Thymus (tissue), 11 donors: ENCODE results near the gene SH3TC1. TPM values are rescaled to one million over a fixed set of nuclear protein-coding genes. Genes with fewer than 3 reads are reported as not detected.

Source experiments
- DNase-seq, 9 donors: peaks; one replicate each; pipeline ENCODE4 v3.0.0-alpha.2; 2013; ENCODE audit warnings: low spot score in 9 of 9, low read depth in 6 of 9, missing footprints in 1 of 9
- H3K27ac ChIP-seq, 2 donors: one replicate each; pipeline ENCODE4 v1.5.1; 2013; ENCODE audit warnings: control low read depth in 1 of 2, low read depth in 1 of 2, low read length in 1 of 2, mild to moderate bottlenecking in 1 of 2, moderate library complexity in 1 of 2
- H3K27me3 ChIP-seq, 2 donors: one replicate each; pipeline ENCODE4 v1.5.1; 2013; ENCODE audit warnings: low read length in 1 of 2; ENCODE audit not compliant: control insufficient read depth in 2 of 2, insufficient read depth in 1 of 2
- H3K36me3 ChIP-seq, 2 donors: one replicate each; pipeline ENCODE4 v1.5.1; 2013; ENCODE audit warnings: low read length in 1 of 2, mild to moderate bottlenecking in 1 of 2, moderate library complexity in 1 of 2; ENCODE audit not compliant: control insufficient read depth in 2 of 2, insufficient read depth in 2 of 2
- H3K4me1 ChIP-seq, 2 donors: one replicate each; pipeline ENCODE4 v1.5.1; 2013; ENCODE audit warnings: low read length in 2 of 2; ENCODE audit not compliant: control insufficient read depth in 2 of 2, insufficient read depth in 2 of 2
- H3K4me3 ChIP-seq, 2 donors: one replicate each; pipeline ENCODE4 v1.5.1; 2013; ENCODE audit warnings: low read length in 2 of 2, control low read depth in 1 of 2, mild to moderate bottlenecking in 1 of 2
- H3K9me3 ChIP-seq, 2 donors: one replicate each; pipeline ENCODE4 v1.5.1; 2013; ENCODE audit warnings: low read length in 1 of 2, mild to moderate bottlenecking in 1 of 2; ENCODE audit not compliant: control insufficient read depth in 2 of 2, insufficient read depth in 1 of 2
- WGBS: extraction: QIAGEN DNeasy Blood & Tissue Kit; methylation state at CpG from one replicate; pipeline ENCODE4 v1.1.7; 2013; 5-methylcytosine and 5-hydroxymethylcytosine counted together
- polyA plus RNA-seq: library from polyadenylated mRNA; stranded (reverse); fragments of 200-250 nt; gene quantifications from one replicate; pipeline ENCODE4 v1.2.3, GENCODE V29; 2013
- total RNA-seq: library from RNA; stranded (reverse); fragments of 120-200 nt; gene quantifications from one replicate; pipeline ENCODE4 v1.2.4, GENCODE V29; 2013
- donor health status: healthy.

The SH3TC1 gene
- total and polyA plus RNA-seq, 2 donors = 114 to 146 TPM

GRCh38 chr4:8238036-8238511 lies 39.0 kb downstream of the SH3TC1 start:
- peak overlapping the region in 1 of 2 donors; percentile 47 for H3K27ac ChIP-seq
- H3K4me1 ChIP-seq = peaks cover 47 to 88% of the 10 kb centered on the region in 2 donors
- H3K4me3 ChIP-seq = no peak overlapping the region
- peaks cover 94 to 98% of the 10 kb centered on the region in 2 donors for H3K36me3 ChIP-seq
- no peaks in the 10 kb centered on the region for H3K27me3 ChIP-seq
- H3K9me3 ChIP-seq = peaks cover 6 to 14% of the 10 kb centered on the region in 2 donors
- WGBS = 82% methylated on average over 14 of the region's 14 CpGs
- DNase-seq = peak in 4 of 9 donors; percentile 63 to 82 (median 70)

GRCh38 chr4:8238515-8239053 lies 39.5 kb downstream of the SH3TC1 start:
- H3K9me3 ChIP-seq = peaks cover 2 to 10% of the 10 kb centered on the region in 2 donors
- no peak overlapping the region for H3K4me3 ChIP-seq
- DNase-seq = no peak
- 91% methylated on average over 17 of the region's 17 CpGs for WGBS
- H3K27ac ChIP-seq = peak overlapping the region; percentile 25 to 26
- peaks cover 45 to 85% of the 10 kb centered on the region in 2 donors for H3K4me1 ChIP-seq
- H3K36me3 ChIP-seq = peaks cover 90 to 93% of the 10 kb centered on the region in 2 donors
- H3K27me3 ChIP-seq = no peaks in the 10 kb centered on the region

- H3K4me1 ChIP-seq = peaks cover 45 to 85% of the 10 kb centered on the region in 2 donors
Observed at GRCh38 chr4:8239226-8239625, 40.1 kb downstream of the SH3TC1 start.

GRCh38 chr4:8239661-8240060 lies 40.6 kb downstream of the SH3TC1 start:
- Histone ChIP-seq H3K27me3 (no peaks in the 10 kb centered on the region), H3K36me3 (peaks cover 86 to 87% of the 10 kb centered on the region in 2 donors), H3K27ac (no peak overlapping the region), H3K9me3 (peaks cover 0 to 10% of the 10 kb centered on the region in 2 donors), H3K4me3 (no peak overlapping the region), H3K4me1 (peaks cover 42 to 81% of the 10 kb centered on the region in 2 donors)
- no peak for DNase-seq
- WGBS = 96% methylated on average over 9 of the region's 9 CpGs

More at GRCh38 chr4:8239226-8239625, 40.1 kb downstream of the SH3TC1 start:
- Histone ChIP-seq H3K27me3 (no peaks in the 10 kb centered on the region), H3K9me3 (peaks cover 0 to 10% of the 10 kb centered on the region in 2 donors), H3K4me3 (no peak overlapping the region), H3K27ac (no peak overlapping the region), H3K36me3 (peaks cover 88 to 89% of the 10 kb centered on the region in 2 donors)
- no peak for DNase-seq
- 96% methylated on average over 13 of the region's 13 CpGs for WGBS

GRCh38 chr4:8240211-8241041 lies 41.3 kb downstream of the SH3TC1 start:
- peaks cover 78 to 79% of the 10 kb centered on the region in 2 donors for H3K36me3 ChIP-seq
- DNase-seq = peak in 1 of 9 donors; percentile 15
- peak overlapping the region; percentile 11 to 43 for H3K27ac ChIP-seq
- no peak overlapping the region for H3K4me3 ChIP-seq
- H3K9me3 ChIP-seq = peaks cover 0 to 2% of the 10 kb centered on the region in 2 donors
- no peaks in the 10 kb centered on the region for H3K27me3 ChIP-seq
- WGBS = 74% methylated on average over 26 of the region's 26 CpGs
- H3K4me1 ChIP-seq = peaks cover 37 to 73% of the 10 kb centered on the region in 2 donors

- H3K36me3 ChIP-seq = peaks cover 70 to 71% of the 10 kb centered on the region in 2 donors
- 96% methylated on average over 14 of the region's 14 CpGs for WGBS
- H3K27ac ChIP-seq = peak overlapping the region in 1 of 2 donors; percentile 63
- no peak for DNase-seq
- no peaks in the 10 kb centered on the region for H3K9me3 ChIP-seq
- no peaks in the 10 kb centered on the region for H3K27me3 ChIP-seq
- H3K4me1 ChIP-seq = peaks cover 28 to 64% of the 10 kb centered on the region in 2 donors
- no peak overlapping the region for H3K4me3 ChIP-seq
Observed at GRCh38 chr4:8241211-8241779, 42.2 kb downstream of the SH3TC1 start.

GRCh38 chr4:8241895-8242696 lies 43.0 kb downstream of the SH3TC1 start:
- 48% methylated on average over 29 of the region's 29 CpGs for WGBS
- peak overlapping the region in 1 of 2 donors; percentile 63 for H3K27ac ChIP-seq

GRCh38 chr4:8242782-8243560 lies 43.9 kb downstream of the SH3TC1 start:
- H3K4me1 ChIP-seq = peaks cover 12 to 48% of the 10 kb centered on the region in 2 donors
- H3K36me3 ChIP-seq = peaks cover 53 to 54% of the 10 kb centered on the region in 2 donors

More at GRCh38 chr4:8241895-8242696, 43.0 kb downstream of the SH3TC1 start:
- Histone ChIP-seq H3K27me3 (no peaks in the 10 kb centered on the region), H3K36me3 (peaks cover 62 to 63% of the 10 kb centered on the region in 2 donors), H3K4me1 (peaks cover 20 to 56% of the 10 kb centered on the region in 2 donors), H3K9me3 (no peaks in the 10 kb centered on the region), H3K4me3 (no peak overlapping the region)
- DNase-seq = peak in 5 of 9 donors; percentile 70 to 90 (median 86)

More at GRCh38 chr4:8242782-8243560, 43.9 kb downstream of the SH3TC1 start:
- Histone ChIP-seq H3K27me3 (no peaks in the 10 kb centered on the region), H3K9me3 (no peaks in the 10 kb centered on the region), H3K4me3 (no peak overlapping the region), H3K27ac (peak overlapping the region in 1 of 2 donors; percentile 51)
- 97% methylated on average over 10 of the region's 10 CpGs for WGBS
- DNase-seq = no peak
